ENCODE data around the gene RUNX2.
A peak's percentile ranks its signal among the peaks of the same experiment; 100 is the strongest.

Gene RUNX2

DNA sequence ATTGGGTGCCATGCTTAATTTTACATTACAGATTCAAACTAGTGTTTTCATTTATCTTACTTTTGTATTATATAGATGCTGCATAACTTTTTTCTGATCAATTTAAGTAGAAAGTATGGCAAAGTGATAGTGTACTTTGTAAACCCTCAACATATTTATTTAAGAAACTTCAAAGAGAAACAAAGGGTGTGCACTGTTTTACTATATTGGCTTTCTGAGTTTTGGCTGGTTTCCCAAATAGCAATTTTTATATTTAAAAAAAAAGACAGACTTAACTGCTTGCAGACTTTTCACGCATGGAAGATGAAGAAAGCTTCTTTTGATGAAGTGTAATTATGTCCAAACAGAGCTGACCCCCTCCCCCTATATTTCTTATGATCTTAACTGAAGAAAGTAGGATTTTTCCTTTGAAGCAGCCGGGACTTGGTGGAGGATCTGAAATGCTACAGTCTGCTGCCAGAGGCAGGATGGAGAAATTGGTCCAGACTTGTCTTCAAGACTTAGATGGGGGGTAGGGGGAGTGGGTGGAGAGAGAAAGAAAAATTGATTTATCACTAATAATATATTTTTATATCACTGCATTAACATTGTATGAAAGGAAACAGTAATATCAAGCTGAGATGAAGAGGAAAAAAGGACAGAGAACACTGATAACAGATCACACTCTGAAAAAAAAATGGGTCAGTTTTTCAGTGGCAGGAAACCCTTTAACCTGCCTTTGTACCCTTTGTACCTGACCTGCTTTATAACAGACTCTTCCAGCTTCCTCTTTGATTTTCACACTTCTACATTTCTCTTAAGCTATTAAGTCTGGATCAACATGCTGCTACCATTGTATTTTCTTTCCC is 105.6 kb downstream of the RUNX2 start:
- H3K36me3 ChIP-seq (ENCODE audit: insufficient read depth, low read length), result peaks cover 7% of the 10 kb centered on the region; the same call in 1 of the 2 replicates
- H3K4me1 ChIP-seq (ENCODE audit: control insufficient read depth, insufficient read depth, low read length, unreplicated experiment), result peaks cover 67% of the 10 kb centered on the region
- H3K27ac ChIP-seq (ENCODE audit: low read depth, low read length), result peak overlapping the region; percentile 37; the same call in 1 of the 2 replicates
- H3K4me3 ChIP-seq (ENCODE audit: low read depth, low read length), result peak overlapping the region; percentile 41; the same call in 1 of the 2 replicates
- H2AFZ ChIP-seq (ENCODE audit: low read length, unreplicated experiment), result no peak overlapping the region
- H3K79me2 ChIP-seq (ENCODE audit: control insufficient read depth, insufficient read depth, low read length, unreplicated experiment), result peaks cover 5% of the 10 kb centered on the region
- no peaks in the 10 kb centered on the region for H3K27me3 ChIP-seq (ENCODE audit: insufficient read depth, low read length)

DNA sequence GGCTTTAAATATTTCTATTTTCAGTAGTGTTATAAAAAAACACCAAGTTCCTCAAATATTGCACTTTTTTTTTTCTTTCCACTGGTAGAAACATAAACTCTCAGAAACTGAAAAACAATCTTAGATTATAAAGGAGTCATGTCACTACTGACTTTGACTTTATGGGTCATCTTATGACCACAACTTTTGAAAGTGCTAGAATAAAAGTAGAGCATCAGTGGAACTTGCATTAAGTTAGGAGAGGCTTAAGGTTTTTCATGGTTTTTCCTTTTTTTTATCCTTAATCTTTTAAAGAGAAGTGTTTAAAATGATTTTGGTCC is 106.2 kb downstream of the RUNX2 start:
- no peaks in the 10 kb centered on the region for H3K27me3 ChIP-seq (ENCODE audit: insufficient read depth, low read length)
- H3K79me2 ChIP-seq (ENCODE audit: control insufficient read depth, insufficient read depth, low read length, unreplicated experiment), result peaks cover 4% of the 10 kb centered on the region
- peaks cover 7% of the 10 kb centered on the region; the same call in 1 of the 2 replicates for H3K36me3 ChIP-seq (ENCODE audit: insufficient read depth, low read length)
- peak overlapping the region; percentile 8; the same call in 1 of the 2 replicates for H3K27ac ChIP-seq (ENCODE audit: low read depth, low read length)
- H3K4me1 ChIP-seq (ENCODE audit: control insufficient read depth, insufficient read depth, low read length, unreplicated experiment), result peaks cover 73% of the 10 kb centered on the region
- H3K4me3 ChIP-seq (ENCODE audit: low read depth, low read length), result no peak overlapping the region
- no peak overlapping the region for H2AFZ ChIP-seq (ENCODE audit: low read length, unreplicated experiment)

DNA sequence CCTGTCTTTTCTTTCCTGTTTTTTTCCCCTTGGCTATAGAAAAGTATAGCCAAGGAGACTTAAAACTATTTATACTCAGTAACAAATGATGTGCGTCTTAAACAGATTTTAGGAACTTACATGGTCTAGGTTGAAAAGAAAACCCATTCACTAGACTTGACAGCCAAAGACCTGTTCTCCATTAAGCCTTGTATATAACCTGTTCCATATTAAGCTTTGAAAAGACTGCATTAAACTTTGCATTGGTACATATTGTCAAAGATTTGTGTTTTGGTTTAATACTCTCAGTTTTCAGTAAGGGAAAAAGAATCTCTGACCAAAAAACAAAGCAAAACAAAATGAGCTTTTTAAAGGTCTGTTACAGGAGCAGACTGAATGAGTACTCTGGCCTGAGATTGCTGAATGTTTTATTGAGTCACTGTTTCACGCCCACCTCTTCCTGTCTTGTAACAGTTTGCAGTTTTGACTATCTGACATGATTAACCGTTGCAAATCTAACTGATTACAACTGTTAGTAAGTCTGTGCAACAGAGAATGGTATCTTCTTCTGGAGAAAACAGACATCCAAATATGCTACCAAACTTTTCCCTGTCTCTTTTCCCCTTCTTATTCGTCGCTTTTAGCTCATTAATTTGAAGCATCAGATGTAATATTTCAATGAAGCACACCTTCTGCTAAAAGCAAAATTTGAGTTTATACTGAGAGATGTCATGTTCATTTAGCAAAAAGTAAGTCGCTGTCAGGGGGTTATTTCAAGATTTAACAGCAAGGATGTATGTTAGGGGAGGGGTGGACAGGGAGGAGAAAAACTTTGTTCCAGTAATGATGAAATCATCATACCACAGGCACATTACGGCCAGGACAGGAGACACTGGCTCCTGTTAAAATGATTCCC is 108.7 kb downstream of the RUNX2 start:
- peak overlapping the region; percentile 67 for H2AFZ ChIP-seq (ENCODE audit: low read length, unreplicated experiment)
- peaks cover 6% of the 10 kb centered on the region for H3K79me2 ChIP-seq (ENCODE audit: control insufficient read depth, insufficient read depth, low read length, unreplicated experiment)
- peak overlapping the region; percentile 96 for H3K27ac ChIP-seq (ENCODE audit: low read depth, low read length)
- H3K27me3 ChIP-seq (ENCODE audit: insufficient read depth, low read length), result no peaks in the 10 kb centered on the region
- peaks cover 7% of the 10 kb centered on the region; the same call in 1 of the 2 replicates for H3K36me3 ChIP-seq (ENCODE audit: insufficient read depth, low read length)
- H3K4me3 ChIP-seq (ENCODE audit: low read depth, low read length), result peak overlapping the region; percentile 67
- H3K4me1 ChIP-seq (ENCODE audit: control insufficient read depth, insufficient read depth, low read length, unreplicated experiment), result peaks cover 76% of the 10 kb centered on the region

DNA sequence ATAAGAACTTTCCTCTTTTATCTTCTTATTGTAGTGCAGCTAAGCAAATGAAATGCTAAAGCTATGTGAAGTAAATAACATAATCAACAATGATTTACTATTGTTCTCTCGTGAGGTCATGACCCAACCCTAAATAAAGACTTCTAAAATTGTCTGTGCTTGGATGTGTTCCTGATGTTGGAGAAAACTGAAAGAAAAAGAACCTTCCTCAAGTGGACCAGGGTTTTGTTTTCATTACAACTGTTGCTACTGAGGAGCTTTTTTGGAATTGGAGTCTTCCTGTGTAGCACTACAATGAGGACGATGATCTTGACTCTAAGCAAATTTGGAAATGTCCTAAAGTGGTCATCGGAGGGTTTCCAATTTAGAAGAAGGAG is 109.3 kb downstream of the RUNX2 start:
- Histone ChIP-seq H3K79me2 (ENCODE audit: control insufficient read depth, insufficient read depth, low read length, unreplicated experiment) (peaks cover 6% of the 10 kb centered on the region), H3K4me1 (ENCODE audit: control insufficient read depth, insufficient read depth, low read length, unreplicated experiment) (peaks cover 75% of the 10 kb centered on the region), H3K27ac (ENCODE audit: low read depth, low read length) (peak overlapping the region; percentile 96), H3K27me3 (ENCODE audit: insufficient read depth, low read length) (no peaks in the 10 kb centered on the region), H3K4me3 (ENCODE audit: low read depth, low read length) (peak overlapping the region; percentile 67), H3K36me3 (ENCODE audit: insufficient read depth, low read length) (0 out of 2 replicates have a peak, but pooled peaks cover 3% of the 10 kb centered on the region), H2AFZ (ENCODE audit: low read length, unreplicated experiment) (peak overlapping the region; percentile 15)

- peak overlapping the region; percentile 96 for H3K27ac ChIP-seq (ENCODE audit: low read depth, low read length)
- peaks cover 68% of the 10 kb centered on the region for H3K4me1 ChIP-seq (ENCODE audit: control insufficient read depth, insufficient read depth, low read length, unreplicated experiment)
- H2AFZ ChIP-seq (ENCODE audit: low read length, unreplicated experiment), result peak overlapping the region; percentile 0
- H3K4me3 ChIP-seq (ENCODE audit: low read depth, low read length), result peak overlapping the region; percentile 67
- H3K27me3 ChIP-seq (ENCODE audit: insufficient read depth, low read length), result no peaks in the 10 kb centered on the region
- H3K36me3 ChIP-seq (ENCODE audit: insufficient read depth, low read length), result 0 out of 2 replicates have a peak, but pooled peaks cover 4% of the 10 kb centered on the region
- H3K79me2 ChIP-seq (ENCODE audit: control insufficient read depth, insufficient read depth, low read length, unreplicated experiment), result peaks cover 6% of the 10 kb centered on the region
Measured at GRCh38 chr6:45438151-45438550, 110.0 kb downstream of the RUNX2 start.

GRCh38 chr6:45438849-45439406 is 110.8 kb downstream of the RUNX2 start:
- Histone ChIP-seq H3K36me3 (ENCODE audit: insufficient read depth, low read length) (0 out of 2 replicates have a peak, but pooled peaks cover 6% of the 10 kb centered on the region), H3K4me3 (ENCODE audit: low read depth, low read length) (peak overlapping the region; percentile 8; the same call in 1 of the 2 replicates), H2AFZ (ENCODE audit: low read length, unreplicated experiment) (no peak overlapping the region), H3K79me2 (ENCODE audit: control insufficient read depth, insufficient read depth, low read length, unreplicated experiment) (peaks cover 6% of the 10 kb centered on the region), H3K4me1 (ENCODE audit: control insufficient read depth, insufficient read depth, low read length, unreplicated experiment) (peaks cover 60% of the 10 kb centered on the region), H3K27me3 (ENCODE audit: insufficient read depth, low read length) (no peaks in the 10 kb centered on the region), H3K27ac (ENCODE audit: low read depth, low read length) (peak overlapping the region; percentile 96)

GRCh38 chr6:45439459-45439858 is 111.3 kb downstream of the RUNX2 start:
- peak overlapping the region; percentile 96 for H3K27ac ChIP-seq (ENCODE audit: low read depth, low read length)
- H3K4me3 ChIP-seq (ENCODE audit: low read depth, low read length), result no peak overlapping the region
- 0 out of 2 replicates have a peak, but pooled peaks cover 9% of the 10 kb centered on the region for H3K36me3 ChIP-seq (ENCODE audit: insufficient read depth, low read length)
- H2AFZ ChIP-seq (ENCODE audit: low read length, unreplicated experiment), result no peak overlapping the region
- H3K4me1 ChIP-seq (ENCODE audit: control insufficient read depth, insufficient read depth, low read length, unreplicated experiment), result peaks cover 57% of the 10 kb centered on the region
- H3K79me2 ChIP-seq (ENCODE audit: control insufficient read depth, insufficient read depth, low read length, unreplicated experiment), result peaks cover 6% of the 10 kb centered on the region
- H3K27me3 ChIP-seq (ENCODE audit: insufficient read depth, low read length), result no peaks in the 10 kb centered on the region

DNA sequence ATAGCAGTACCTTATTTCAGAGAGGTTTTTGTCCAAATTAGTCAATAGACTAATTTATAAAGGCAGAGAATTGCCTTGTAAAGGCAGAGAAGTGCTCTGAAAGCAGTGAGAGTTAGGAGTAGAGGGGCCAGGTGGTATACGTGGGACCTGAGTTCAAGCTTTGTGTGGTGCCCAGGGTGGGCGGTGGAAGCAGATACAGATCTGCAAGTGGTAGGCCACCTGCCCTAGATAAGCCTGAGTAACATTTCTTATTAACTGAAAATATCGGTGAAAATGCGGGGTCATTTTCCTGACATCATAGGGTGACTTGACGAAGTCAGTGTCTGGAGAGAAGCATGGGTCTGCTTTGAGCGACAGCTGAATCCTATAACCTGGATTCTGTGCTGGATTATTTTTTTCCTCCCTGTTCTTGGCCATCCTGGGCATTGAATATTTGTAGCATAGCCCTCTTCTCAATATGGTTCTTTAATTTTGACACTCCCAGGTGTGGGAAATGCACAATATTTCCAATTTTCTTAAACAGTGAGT is 111.8 kb downstream of the RUNX2 start:
- H3K27ac ChIP-seq (ENCODE audit: low read depth, low read length), result no peak overlapping the region
- peaks cover 6% of the 10 kb centered on the region for H3K79me2 ChIP-seq (ENCODE audit: control insufficient read depth, insufficient read depth, low read length, unreplicated experiment)
- peaks cover 57% of the 10 kb centered on the region for H3K4me1 ChIP-seq (ENCODE audit: control insufficient read depth, insufficient read depth, low read length, unreplicated experiment)
- no peak overlapping the region for H3K4me3 ChIP-seq (ENCODE audit: low read depth, low read length)
- H3K27me3 ChIP-seq (ENCODE audit: insufficient read depth, low read length), result no peaks in the 10 kb centered on the region
- 0 out of 2 replicates have a peak, but pooled peaks cover 10% of the 10 kb centered on the region for H3K36me3 ChIP-seq (ENCODE audit: insufficient read depth, low read length)
- no peak overlapping the region for H2AFZ ChIP-seq (ENCODE audit: low read length, unreplicated experiment)

GRCh38 chr6:45441851-45442453 is 113.8 kb downstream of the RUNX2 start:
- Histone ChIP-seq H3K79me2 (ENCODE audit: control insufficient read depth, insufficient read depth, low read length, unreplicated experiment) (peaks cover 6% of the 10 kb centered on the region), H3K4me1 (ENCODE audit: control insufficient read depth, insufficient read depth, low read length, unreplicated experiment) (peaks cover 58% of the 10 kb centered on the region), H3K4me3 (ENCODE audit: low read depth, low read length) (no peak overlapping the region), H2AFZ (ENCODE audit: low read length, unreplicated experiment) (no peak overlapping the region), H3K27me3 (ENCODE audit: insufficient read depth, low read length) (no peaks in the 10 kb centered on the region), H3K27ac (ENCODE audit: low read depth, low read length) (0 out of 2 replicates have a peak overlapping the region, but pooled peaks have one; percentile 4), H3K36me3 (ENCODE audit: insufficient read depth, low read length) (0 out of 2 replicates have a peak, but pooled peaks cover 10% of the 10 kb centered on the region)

DNA sequence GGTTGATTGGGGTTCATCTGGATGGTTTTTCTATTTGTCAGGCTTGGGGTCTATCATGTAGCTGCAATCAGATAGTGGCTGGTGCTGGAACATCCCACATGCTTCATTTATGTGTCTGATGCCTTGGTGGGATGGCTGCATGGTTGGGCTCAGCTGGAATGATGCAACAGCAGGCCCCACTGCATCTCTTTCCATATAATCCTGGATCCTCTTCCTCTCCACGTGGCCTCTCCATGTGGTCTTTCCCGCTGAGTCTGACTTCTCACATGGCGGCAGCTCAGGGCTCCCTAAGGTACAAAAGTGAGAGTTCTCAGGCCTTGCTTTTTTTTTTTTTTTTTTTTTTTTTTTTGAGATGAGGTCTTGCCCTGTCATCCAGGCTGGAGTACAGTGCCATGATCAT is 114.6 kb downstream of the RUNX2 start:
- Histone ChIP-seq H3K4me3 (ENCODE audit: low read depth, low read length) (no peak overlapping the region), H3K36me3 (ENCODE audit: insufficient read depth, low read length) (0 out of 2 replicates have a peak, but pooled peaks cover 10% of the 10 kb centered on the region), H3K4me1 (ENCODE audit: control insufficient read depth, insufficient read depth, low read length, unreplicated experiment) (peaks cover 58% of the 10 kb centered on the region), H3K79me2 (ENCODE audit: control insufficient read depth, insufficient read depth, low read length, unreplicated experiment) (peaks cover 6% of the 10 kb centered on the region), H2AFZ (ENCODE audit: low read length, unreplicated experiment) (no peak overlapping the region), H3K27ac (ENCODE audit: low read depth, low read length) (no peak overlapping the region), H3K27me3 (ENCODE audit: insufficient read depth, low read length) (no peaks in the 10 kb centered on the region)
